Measurements from ENCODE around the gene WNT5B.

GRCh38 chr12:1680804-1681492 lies 51.9 kb downstream of the WNT5B start:
- TF ChIP-seq POLR2A (IDR thresholded peaks at IDR 0.05; ENCODE audit: low read length) = no peak
- no peak for TF ChIP-seq GATA1 (IDR thresholded peaks at IDR 0.05; ENCODE audit: low read depth, low read length)

Data from erythroblast (primary cell).